IMR-90 (cell line): Measurements from ENCODE around the gene CELSR1.

ENCODE experiments used
- CEBPB ChIP-seq: IDR thresholded peaks from 2 replicates; pipeline ENCODE4 v1.6.1; 2012; ENCODE audit warnings: low read depth, low read length, improper control_type of control experiment
- CHD1 ChIP-seq: IDR thresholded peaks from 2 replicates; pipeline ENCODE4 v1.6.1; 2012; ENCODE audit warnings: low read depth, low read length, improper control_type of control experiment
- CTCF ChIP-seq: conservative IDR thresholded peaks from 2 replicates; pipeline ENCODE4 v1.5.1; 2012; ENCODE audit warnings: mild to moderate bottlenecking, low read depth, low read length, improper control_type of control experiment
- ELK1 ChIP-seq: fragments of 150-350 bp; IDR thresholded peaks from 2 replicates; pipeline ENCODE4 v1.6.1; 2016; ENCODE audit warnings: low read depth, mild to moderate bottlenecking, low read length, moderate library complexity, borderline replicate concordance
- MAFK ChIP-seq: IDR thresholded peaks from 2 replicates; pipeline ENCODE4 v1.6.1; 2012; ENCODE audit warnings: low read depth, low read length, improper control_type of control experiment
- MXI1 ChIP-seq: IDR thresholded peaks from 2 replicates; pipeline ENCODE4 v1.6.1; 2012; ENCODE audit warnings: low read depth, mild to moderate bottlenecking, low read length, moderate library complexity, borderline replicate concordance
- POLR2A ChIP-seq: IDR thresholded peaks from 2 replicates; pipeline ENCODE4 v1.6.1; 2012; ENCODE audit warnings: mild to moderate bottlenecking, low read depth, low read length
- RAD21 ChIP-seq: IDR thresholded peaks from 2 replicates; pipeline ENCODE4 v1.6.1; 2012; ENCODE audit warnings: low read length, improper control_type of control experiment
- RFX5 ChIP-seq: IDR thresholded peaks from 2 replicates; pipeline ENCODE4 v1.8.0; 2012; ENCODE audit warnings: low read depth, mild to moderate bottlenecking, low read length, moderate library complexity
- SMC3 ChIP-seq: fragments of 150-350 bp; IDR thresholded peaks from 2 replicates; pipeline ENCODE4 v1.6.1; 2016; ENCODE audit warnings: low read depth, mild to moderate bottlenecking, antibody characterized with exemption, low read length, moderate library complexity
- USF2 ChIP-seq: fragments of 150-350 bp; IDR thresholded peaks from 2 replicates; pipeline ENCODE4 v1.6.1; 2017; ENCODE audit warnings: mild to moderate bottlenecking, antibody characterized with exemption, low read length, low read depth

- TF ChIP-seq SMC3 (no peak), POLR2A (no peak), CTCF (no peak), USF2 (no peak), RFX5 (no peak), MXI1 (no peak), CHD1 (no peak), RAD21 (no peak), MAFK (no peak), ELK1 (no peak), CEBPB (no peak)
Measured at GRCh38 chr22:46388647-46389046, 148.8 kb downstream of the CELSR1 start.
